Activated naive CD4-positive, alpha-beta T cell treated with anti-CD3 and anti-CD28 coated beads, Interleukin-2, amount 50 U/mL, for 72 hours (primary cell): ENCODE results near the gene MAN1B1. TPM values are rescaled to one million over a fixed set of nuclear protein-coding genes. Genes with fewer than 3 reads are reported as not detected.

Experiments
- ATAC-seq, 2 donors: fragments of 150-1000 bp; cut with Tn5 transposase; 2 replicates each; pipeline ENCODE4 v1.10.0; 2021; ENCODE audit warnings: mild to moderate bottlenecking in 2 of 2, moderate library complexity in 2 of 2
- DNase-seq, 2 donors: peaks; one replicate each; pipeline ENCODE4 v3.0.0; 2021 to 2022; ENCODE audit warnings: low spot score in 2 of 2
- H3K27ac Mint-ChIP-seq, 2 donors: one replicate each; pipeline ENCODE4 v1.8.0; 2022; ENCODE audit warnings: mild to moderate bottlenecking in 2 of 2, mixed read lengths in 2 of 2
- H3K36me3 Mint-ChIP-seq, 2 donors: one replicate each; pipeline ENCODE4 v1.8.0; 2022; ENCODE audit warnings: mixed read lengths in 2 of 2
- H3K9me3 Mint-ChIP-seq, 2 donors: one replicate each; pipeline ENCODE4 v1.8.0; 2022; ENCODE audit warnings: mixed read lengths in 2 of 2
- total RNA-seq, 2 donors: library from RNA; stranded (reverse); gene quantifications; one replicate each; pipeline ENCODE4 v1.2.3, GENCODE V29; 2022

Gene MAN1B1
- 10 to 100 TPM; 23.8 to 41.4 TPM for total RNA-seq

- DNase-seq (peak; percentile 99 to 100), ATAC-seq (peak; percentile 84 to 92)
These were observed at the start of gene MAN1B1 for GRCh38 chr9:137086531-137087408. Gene MAN1B1, plus strand, starts transcription at chr9:137086985. Its CDS starts 15 bp downstream, at chr9:137087000.

GRCh38 chr9:137037035-137037434, 49.8 kb upstream of the MAN1B1 start:
- Mint-ChIP-seq H3K27ac (no peak overlapping the region), H3K36me3 (no peaks in the 10 kb centered on the region), H3K9me3 (no peaks in the 10 kb centered on the region)
- ATAC-seq (no peak), DNase-seq (no peak)

More at GRCh38 chr9:137086531-137087408, at the start of gene MAN1B1:
- peak within 1 kb of the TSS; percentile 89 to 98 for H3K27ac Mint-ChIP-seq
- no peaks in the 10 kb centered on the region for H3K9me3 Mint-ChIP-seq
- H3K36me3 Mint-ChIP-seq = peaks cover 0 to 5% of the 10 kb centered on the region in 2 donors

DNA sequence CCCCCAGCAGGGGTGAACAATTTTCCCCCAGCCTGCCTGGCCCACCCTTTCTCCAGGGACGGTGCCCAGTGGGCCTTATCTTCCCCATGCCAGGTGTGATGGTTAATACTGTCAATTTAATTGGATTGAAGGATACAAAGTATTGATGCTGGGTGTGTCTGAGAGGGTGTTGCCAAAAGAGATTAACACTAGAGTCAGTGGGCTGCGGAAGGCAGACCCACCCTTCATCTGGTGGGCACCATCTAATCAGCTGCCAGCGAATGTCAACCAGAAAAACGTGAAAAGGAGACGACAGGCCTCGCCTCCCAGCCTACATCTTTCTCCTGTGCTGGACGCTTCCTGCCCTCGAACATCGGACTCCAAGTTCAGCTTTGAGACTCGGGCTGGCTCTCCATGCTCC, 49.3 kb upstream of the MAN1B1 start:
- H3K27ac Mint-ChIP-seq = no peak overlapping the region
- no peaks in the 10 kb centered on the region for H3K36me3 Mint-ChIP-seq
- DNase-seq (no peak), ATAC-seq (no peak)
- H3K9me3 Mint-ChIP-seq = no peaks in the 10 kb centered on the region

- no peaks in the 10 kb centered on the region for H3K9me3 Mint-ChIP-seq
- DNase-seq (no peak), ATAC-seq (no peak)
- no peak overlapping the region for H3K27ac Mint-ChIP-seq
- H3K36me3 Mint-ChIP-seq = no peaks in the 10 kb centered on the region
These were observed 47.9 kb upstream of the MAN1B1 start for GRCh38 chr9:137038916-137039315.

DNA sequence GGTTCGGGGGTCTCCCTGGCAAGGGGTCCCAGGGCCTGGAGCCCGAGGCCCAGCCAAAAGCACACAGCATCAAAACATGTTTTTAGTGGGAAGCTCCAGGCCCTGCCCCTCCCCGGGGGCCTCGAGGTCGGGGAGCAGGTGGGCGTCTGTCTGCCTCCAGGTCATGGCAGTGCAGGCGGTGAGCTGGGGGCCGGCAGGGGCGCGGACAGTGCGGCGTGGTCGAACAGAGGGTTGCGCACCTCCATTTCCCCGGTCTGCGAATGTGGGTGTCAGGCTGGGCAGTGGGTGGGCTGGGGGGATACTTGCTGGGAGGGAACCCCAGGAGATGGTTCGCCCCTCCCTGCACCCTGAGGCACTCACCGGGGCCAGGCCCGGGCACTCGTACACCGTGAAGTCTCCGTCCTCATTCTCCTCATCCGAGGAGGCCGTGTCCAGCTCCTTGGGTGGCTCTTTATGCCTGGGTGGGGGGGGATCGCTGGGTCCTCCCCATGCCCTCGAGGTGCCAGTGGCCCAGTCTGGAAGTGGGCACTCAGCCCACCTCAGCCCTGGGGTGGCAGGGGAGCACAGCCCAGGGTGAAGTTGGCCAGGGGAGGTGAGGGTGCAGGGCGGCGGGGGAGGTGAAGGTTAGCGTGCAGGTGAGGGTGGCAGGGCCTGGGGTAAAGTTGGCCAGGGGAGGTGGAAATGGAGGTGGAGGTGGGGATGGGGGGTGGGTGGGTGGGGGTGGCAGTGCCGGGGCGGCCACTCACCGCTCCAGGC, 47.0 kb upstream of the MAN1B1 start:
- Mint-ChIP-seq H3K36me3 (no peaks in the 10 kb centered on the region), H3K27ac (no peak overlapping the region), H3K9me3 (no peaks in the 10 kb centered on the region)
- ATAC-seq (no peak), DNase-seq (no peak)

GRCh38 chr9:137040568-137040967, 46.2 kb upstream of the MAN1B1 start:
- H3K27ac Mint-ChIP-seq = no peak overlapping the region
- H3K36me3 Mint-ChIP-seq = no peaks in the 10 kb centered on the region
- DNase-seq = no peak
- H3K9me3 Mint-ChIP-seq = no peaks in the 10 kb centered on the region
- no peak for ATAC-seq

DNA sequence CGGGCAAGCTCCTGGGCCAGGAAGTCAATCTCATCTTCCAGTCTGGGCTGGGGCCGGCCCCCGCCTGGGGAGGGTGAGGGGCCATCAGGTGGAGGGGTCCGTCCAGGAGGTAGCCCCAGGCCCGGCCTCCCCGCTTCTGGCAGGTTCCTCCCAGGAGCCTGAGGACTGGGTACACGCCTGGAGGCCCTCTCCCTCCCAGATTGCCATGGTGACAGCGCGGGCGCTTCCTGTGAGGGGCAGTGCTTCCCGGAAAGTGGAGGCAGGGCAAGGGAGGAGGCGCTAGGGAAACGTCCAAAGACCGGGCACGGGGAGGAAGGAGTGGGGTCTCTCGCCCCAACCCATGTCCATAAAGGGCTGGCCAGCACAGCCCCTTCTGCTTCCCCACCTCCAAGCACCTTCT, 45.7 kb upstream of the MAN1B1 start:
- ATAC-seq = no peak
- Mint-ChIP-seq H3K27ac (no peak overlapping the region), H3K36me3 (no peaks in the 10 kb centered on the region), H3K9me3 (no peaks in the 10 kb centered on the region)
- DNase-seq = no peak

- Mint-ChIP-seq H3K27ac (no peak overlapping the region), H3K36me3 (no peaks in the 10 kb centered on the region), H3K9me3 (no peaks in the 10 kb centered on the region)
- no peak for ATAC-seq
- no peak for DNase-seq
These were observed 43.7 kb upstream of the MAN1B1 start for GRCh38 chr9:137042751-137043727.

DNA sequence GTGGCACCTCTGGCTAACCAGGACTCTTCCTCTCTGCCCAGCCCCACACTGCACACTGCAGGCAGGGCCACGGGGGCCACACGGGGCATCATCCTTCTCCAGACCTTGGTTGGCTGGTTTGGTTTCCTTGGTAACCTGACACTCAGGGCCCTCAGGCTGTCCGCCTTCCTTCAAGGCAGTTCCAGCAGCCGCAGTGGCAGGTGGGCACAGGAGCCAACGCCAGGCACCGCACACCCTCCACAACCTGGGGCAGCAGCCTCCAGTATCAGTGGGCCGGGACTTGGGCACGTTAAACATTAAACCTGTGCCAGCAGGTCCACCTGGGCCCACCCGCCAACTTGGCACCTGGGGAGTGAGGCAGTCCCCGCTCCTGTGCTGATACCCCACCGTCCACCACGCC, 42.7 kb upstream of the MAN1B1 start:
- DNase-seq = no peak
- no peak for ATAC-seq
- Mint-ChIP-seq H3K36me3 (no peaks in the 10 kb centered on the region), H3K27ac (no peak overlapping the region), H3K9me3 (no peaks in the 10 kb centered on the region)

- no peak overlapping the region for H3K27ac Mint-ChIP-seq
- DNase-seq = no peak
These were observed 42.1 kb upstream of the MAN1B1 start for GRCh38 chr9:137044502-137045177.

GRCh38 chr9:137045294-137046087, 41.3 kb upstream of the MAN1B1 start:
- Mint-ChIP-seq H3K27ac (no peak overlapping the region), H3K36me3 (no peaks in the 10 kb centered on the region), H3K9me3 (no peaks in the 10 kb centered on the region)
- ATAC-seq (peak; percentile 31 to 34), DNase-seq (no peak)

More at GRCh38 chr9:137044502-137045177, 42.1 kb upstream of the MAN1B1 start:
- H3K36me3 Mint-ChIP-seq = no peaks in the 10 kb centered on the region
- no peak for ATAC-seq
- H3K9me3 Mint-ChIP-seq = no peaks in the 10 kb centered on the region

GRCh38 chr9:137046088-137046787, 40.5 kb upstream of the MAN1B1 start, which contains the start of gene NPDC1:
Gene NPDC1, minus strand, starts transcription at chr9:137046177. Its CDS starts 188 bp downstream, at chr9:137045989.
- peak; percentile 75 to 77 for ATAC-seq
- no peaks in the 10 kb centered on the region for H3K36me3 Mint-ChIP-seq
- DNase-seq = peak; percentile 77 to 91
- no peak within 1 kb of the TSS for H3K27ac Mint-ChIP-seq
- H3K9me3 Mint-ChIP-seq = no peaks in the 10 kb centered on the region

DNA sequence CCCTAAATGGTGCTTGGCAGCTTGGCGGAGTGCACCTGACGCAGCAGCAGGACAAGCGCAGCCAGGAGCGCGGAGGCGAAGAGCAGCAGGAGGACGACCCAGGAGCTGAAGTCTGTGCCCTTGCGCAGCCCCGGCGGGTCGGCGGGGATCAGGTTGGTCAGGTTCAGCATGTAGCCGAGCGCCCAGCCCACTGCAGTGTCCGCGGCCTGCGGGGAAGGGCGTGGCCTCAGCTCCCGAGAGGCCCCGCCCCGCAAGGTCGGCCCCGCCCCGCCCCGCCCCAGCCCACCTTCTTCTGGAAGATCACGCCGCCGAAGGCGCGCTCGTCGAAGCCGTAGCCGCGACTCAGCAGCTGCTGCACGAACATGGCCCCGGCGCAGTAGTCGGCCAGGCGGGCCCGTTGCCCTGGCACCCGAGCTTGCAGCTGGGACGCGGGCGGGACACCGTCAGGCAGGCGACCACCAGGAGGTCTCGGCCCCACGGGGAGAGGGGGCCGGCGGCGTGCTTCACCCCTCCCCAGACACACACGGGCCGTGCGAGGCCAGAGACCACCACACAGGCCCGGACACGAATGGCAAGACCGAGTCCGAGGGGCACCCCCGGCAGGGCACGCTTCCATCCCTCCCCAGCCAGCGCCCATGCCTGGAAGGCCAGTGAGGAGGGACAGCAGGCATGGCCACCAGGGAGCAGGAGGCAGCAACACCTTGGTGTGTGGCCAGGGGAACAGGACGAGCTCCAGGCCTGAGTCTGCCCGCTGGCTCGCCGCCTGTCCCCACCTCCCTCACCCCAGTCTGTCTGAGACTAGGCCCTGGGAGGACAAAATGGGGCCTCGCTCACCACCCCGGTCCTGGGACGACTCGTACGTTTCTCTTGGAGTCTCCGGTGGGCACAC, 37.9 kb upstream of the MAN1B1 start:
- DNase-seq (no peak), ATAC-seq (no peak)
- Mint-ChIP-seq H3K27ac (no peak overlapping the region), H3K9me3 (no peaks in the 10 kb centered on the region), H3K36me3 (no peaks in the 10 kb centered on the region)
